Stomach (tissue), 9 donors: ENCODE results near the gene SERPINB1. TPM values are rescaled to one million over a fixed set of nuclear protein-coding genes. Genes with fewer than 3 reads are reported as not detected.

Experiments used
- DNase-seq, 2 donors: peaks; one replicate each; pipeline versions ENCODE4 v3.0.0 to v3.0.0-alpha.2; 2013 to 2019
- H3K27ac ChIP-seq, 5 donors: fragments of 200-600 bp in 4 of 5; sonication (generic) in 4 of 5; one replicate each; pipeline ENCODE4 v1.5.1; 2013 to 2019; ENCODE audit warnings: mild to moderate bottlenecking in 1 of 5, moderate library complexity in 1 of 5
- H3K27me3 ChIP-seq, 3 donors: fragments of 200-600 bp; sonication (generic); one replicate each; pipeline ENCODE4 v1.5.1; 2017 to 2019; ENCODE audit warnings: mixed run types in 1 of 3
- H3K36me3 ChIP-seq, 4 donors: fragments of 200-600 bp; sonication (generic); 1 replicate in 3 of 4; 2 replicates in 1 of 4; pipeline ENCODE4 v1.5.1; 2016 to 2019
- H3K4me1 ChIP-seq, 4 donors: fragments of 200-600 bp; sonication (generic); one replicate each; pipeline ENCODE4 v1.5.1; 2016 to 2019
- H3K4me3 ChIP-seq, 4 donors: fragments of 200-600 bp; sonication (generic) in 3 of 4; one replicate each; pipeline ENCODE4 v1.5.1; 2016 to 2019; ENCODE audit warnings: mild to moderate bottlenecking in 1 of 4
- H3K9me3 ChIP-seq, 4 donors: fragments of 200-600 bp; sonication (generic); one replicate each; pipeline ENCODE4 v1.5.1; 2016 to 2019
- EP300 ChIP-seq: sonication (generic); formaldehyde crosslinking; IDR thresholded peaks from one replicate; pipeline ENCODE4 v1.6.1; 2017; ENCODE audit warnings: antibody characterized with exemption
- POLR2A ChIP-seq, 4 donors: fragments of 450-650 bp; IDR thresholded peaks; one replicate each; pipeline ENCODE4 v1.6.1; 2016; ENCODE audit warnings: antibody characterized with exemption in 4 of 4, control low read depth in 2 of 4, mild to moderate bottlenecking in 1 of 4, moderate library complexity in 1 of 4
- POLR2AphosphoS5 ChIP-seq, 3 donors: sonication (generic); formaldehyde crosslinking; IDR thresholded peaks; one replicate each; pipeline ENCODE4 v1.6.1; 2016; ENCODE audit warnings: antibody characterized with exemption in 3 of 3
- WGBS, 5 donors: extraction: QIAGEN DNeasy Blood & Tissue Kit in 3 of 5; methylation state at CpG; one replicate each; pipeline versions ENCODE4 v1.1.5 to v1.1.7; 2013 to 2018; 5-methylcytosine and 5-hydroxymethylcytosine counted together
- intact Hi-C: fragments of 100-400 bp; cut with DNase I; formaldehyde crosslinking; loops from one replicate; pipeline ENCODE4 v1.15.1; 2023; ENCODE audit warnings: low total_unique reads
- polyA plus RNA-seq, 3 donors: library from polyadenylated mRNA; stranded (reverse); fragments of 200-250 nt; gene quantifications; one replicate each; pipeline ENCODE4 v1.2.3, GENCODE V29; 2013
- total RNA-seq, 5 donors: library from RNA; depleted of rRNA; stranded (reverse); fragments of >200 nt; gene quantifications; one replicate each; pipeline versions ENCODE4 v1.1.0 to v1.2.3, GENCODE V29; 2014 to 2016
- TF ChIP-seq, protein P1 (sequence below), 7 experiments: fragments of 450-650 bp in 4 of 7; fragments of 200-600 bp in 3 of 7; sonication (generic) in 3 of 7; IDR thresholded peaks; one replicate each; pipeline ENCODE4 v1.5.1; 2016 to 2019; ENCODE audit warnings: antibody characterized with exemption in 7 of 7, control low read depth in 2 of 7, mild to moderate bottlenecking in 1 of 7
- donor health status: healthy with polysubstance abuse.
- donor health status: Bipolar disorder and iron deficiency.
- donor health status: healthy.

SERPINB1 gene
- total and polyA plus RNA-seq, 8 donors: 10.3 to 146 (median 102) TPM

DNA sequence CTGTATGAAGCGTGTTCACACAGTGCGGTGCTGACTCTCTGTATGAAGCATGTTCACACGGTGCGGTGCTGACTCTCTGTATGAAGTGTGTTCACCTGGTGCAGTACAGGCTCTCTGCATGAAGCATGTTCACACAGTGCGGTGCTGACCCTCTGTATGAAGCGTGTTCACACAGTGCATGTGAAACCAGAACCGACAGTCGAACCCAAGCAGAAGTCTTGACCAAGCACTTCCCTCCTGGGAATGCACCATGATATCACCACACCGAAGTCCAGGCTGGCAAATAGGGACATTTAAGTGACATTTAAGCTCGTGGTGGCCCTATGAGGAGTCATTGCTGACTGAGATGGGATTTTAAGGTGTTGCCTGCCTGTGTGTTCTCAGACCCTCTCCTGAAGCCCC, 11.3 kb upstream of the SERPINB1 start:
- Histone ChIP-seq H3K36me3 (no peaks in the 10 kb centered on the region), H3K9me3 (no peaks in the 10 kb centered on the region), H3K4me3 (no peak overlapping the region), H3K4me1 (peaks cover 16 to 63% (median 28%) of the 10 kb centered on the region in 4 donors), H3K27ac (peak overlapping the region in 1 of 5 donors; percentile 70), H3K27me3 (no peaks in the 10 kb centered on the region)
- intact Hi-C loops: no loop called here
- no peak for DNase-seq
- 65 to 87% (median 74%) methylated on average over 5 to 10 of the region's 10 CpGs for WGBS, 5 donors
- TF ChIP-seq, protein P1, sequence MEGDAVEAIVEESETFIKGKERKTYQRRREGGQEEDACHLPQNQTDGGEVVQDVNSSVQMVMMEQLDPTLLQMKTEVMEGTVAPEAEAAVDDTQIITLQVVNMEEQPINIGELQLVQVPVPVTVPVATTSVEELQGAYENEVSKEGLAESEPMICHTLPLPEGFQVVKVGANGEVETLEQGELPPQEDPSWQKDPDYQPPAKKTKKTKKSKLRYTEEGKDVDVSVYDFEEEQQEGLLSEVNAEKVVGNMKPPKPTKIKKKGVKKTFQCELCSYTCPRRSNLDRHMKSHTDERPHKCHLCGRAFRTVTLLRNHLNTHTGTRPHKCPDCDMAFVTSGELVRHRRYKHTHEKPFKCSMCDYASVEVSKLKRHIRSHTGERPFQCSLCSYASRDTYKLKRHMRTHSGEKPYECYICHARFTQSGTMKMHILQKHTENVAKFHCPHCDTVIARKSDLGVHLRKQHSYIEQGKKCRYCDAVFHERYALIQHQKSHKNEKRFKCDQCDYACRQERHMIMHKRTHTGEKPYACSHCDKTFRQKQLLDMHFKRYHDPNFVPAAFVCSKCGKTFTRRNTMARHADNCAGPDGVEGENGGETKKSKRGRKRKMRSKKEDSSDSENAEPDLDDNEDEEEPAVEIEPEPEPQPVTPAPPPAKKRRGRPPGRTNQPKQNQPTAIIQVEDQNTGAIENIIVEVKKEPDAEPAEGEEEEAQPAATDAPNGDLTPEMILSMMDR (IDR thresholded peaks at IDR 0.05): no peak
- no peak for TF ChIP-seq POLR2AphosphoS5 (IDR thresholded peaks at IDR 0.05)
- TF ChIP-seq EP300: no peak
- no peak for TF ChIP-seq POLR2A (IDR thresholded peaks at IDR 0.05)

DNA sequence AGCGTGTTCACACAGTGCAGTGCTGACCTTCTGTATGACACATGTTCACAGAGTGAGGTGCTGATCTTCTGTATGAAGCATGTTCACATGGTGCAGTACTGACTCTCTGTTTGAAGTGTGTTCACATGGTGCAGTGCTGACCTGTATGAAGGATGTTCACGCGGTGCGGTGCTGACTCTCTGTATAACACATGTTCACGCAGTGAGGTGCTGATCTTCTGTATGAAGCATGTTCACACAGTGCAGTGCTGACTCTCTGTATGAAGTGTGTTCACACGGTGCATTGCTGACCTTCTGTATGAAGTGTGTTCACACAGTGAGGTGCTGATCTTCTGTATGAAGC, 10.8 kb upstream of the SERPINB1 start:
- WGBS, 5 donors: 73 to 82% (median 79%) methylated on average over 5 to 6 of the region's 6 CpGs
- no peak for DNase-seq

DNA sequence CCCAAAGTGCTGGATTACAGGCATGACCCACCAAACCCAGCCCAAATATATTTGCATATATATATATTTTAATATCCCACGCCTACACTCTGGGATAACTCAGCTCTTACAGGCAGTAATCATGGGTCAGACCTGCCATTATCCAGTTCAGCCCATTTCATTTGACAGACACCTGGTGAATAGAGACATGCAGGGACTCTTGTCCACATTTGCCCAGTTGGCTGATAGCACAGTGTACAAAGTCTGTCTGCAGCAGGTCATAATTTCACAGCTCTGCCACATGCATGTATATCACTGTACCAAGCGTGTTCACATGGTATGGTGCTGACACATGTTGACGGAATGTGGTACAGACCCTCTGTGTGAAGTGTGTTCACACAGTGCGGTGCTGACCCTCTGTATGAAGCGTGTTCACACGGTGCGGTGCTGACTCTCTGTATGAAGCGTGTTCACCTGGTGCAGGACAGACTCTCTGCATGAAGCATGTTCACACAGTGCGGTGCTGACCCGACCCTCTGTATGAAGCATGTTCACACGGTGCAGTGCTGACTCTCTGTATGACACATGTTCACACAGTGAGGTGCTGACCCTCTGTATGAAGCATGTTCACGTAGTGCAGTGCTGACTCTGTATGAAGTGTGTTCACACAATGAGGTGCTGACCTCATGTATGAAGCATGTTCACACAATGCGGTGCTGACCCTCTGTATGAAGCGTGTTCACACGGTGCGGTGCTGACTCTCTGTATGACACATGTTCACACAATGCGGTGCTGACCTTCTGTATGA, 10.3 kb upstream of the SERPINB1 start:
- Histone ChIP-seq H3K4me1 (peaks cover 8 to 56% (median 19%) of the 10 kb centered on the region in 4 donors), H3K27me3 (no peaks in the 10 kb centered on the region), H3K4me3 (no peak overlapping the region), H3K27ac (peak overlapping the region in 1 of 5 donors; percentile 53), H3K9me3 (no peaks in the 10 kb centered on the region), H3K36me3 (no peaks in the 10 kb centered on the region)
- no peak for TF ChIP-seq POLR2A (IDR thresholded peaks at IDR 0.05)
- no peak for TF ChIP-seq EP300
- no peak for TF ChIP-seq POLR2AphosphoS5 (IDR thresholded peaks at IDR 0.05)
- TF ChIP-seq, protein P1 (IDR thresholded peaks at IDR 0.05): no peak
- intact Hi-C loops: no loop called here
- WGBS, 5 donors: 85 to 97% (median 96%) methylated on average over 17 of the region's 17 CpGs
- no peak for DNase-seq

More for the DNA sequence above, 10.8 kb upstream of the SERPINB1 start:
- Histone ChIP-seq H3K27ac (no peak overlapping the region), H3K4me3 (no peak overlapping the region), H3K36me3 (no peaks in the 10 kb centered on the region), H3K27me3 (no peaks in the 10 kb centered on the region), H3K4me1 (peaks cover 12 to 58% (median 23%) of the 10 kb centered on the region in 4 donors), H3K9me3 (no peaks in the 10 kb centered on the region)
- intact Hi-C loops: no loop called here
- no peak for TF ChIP-seq POLR2AphosphoS5 (IDR thresholded peaks at IDR 0.05)

DNA sequence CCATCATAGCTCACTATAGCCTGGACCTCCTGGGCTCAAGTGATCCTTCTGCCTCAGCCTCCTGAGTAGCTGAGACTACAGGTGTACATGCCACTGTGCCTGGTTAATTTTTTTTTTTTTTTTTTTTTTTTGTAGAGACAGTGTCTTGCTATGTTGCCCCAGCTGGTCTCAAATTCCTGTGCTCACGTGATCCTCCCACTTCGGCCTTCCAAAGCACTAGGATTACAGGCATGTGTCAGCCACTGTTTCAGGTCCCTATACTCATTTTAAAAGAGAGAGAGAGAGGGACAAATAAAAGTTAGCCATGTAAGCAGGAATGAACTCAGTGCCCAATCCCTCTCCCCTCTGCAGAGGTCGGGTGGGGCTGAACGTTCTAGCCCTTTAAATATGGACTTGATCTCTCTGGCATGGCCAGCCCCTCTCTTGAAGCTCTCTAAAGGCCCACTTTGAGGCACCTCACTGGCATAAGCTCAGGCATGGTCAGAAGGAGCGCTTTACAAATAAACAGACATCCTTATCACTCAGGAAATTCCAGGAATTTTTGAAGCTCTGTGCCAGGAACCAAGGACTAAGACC, 9.0 kb upstream of the SERPINB1 start:
- Histone ChIP-seq H3K27me3 (no peaks in the 10 kb centered on the region), H3K9me3 (no peaks in the 10 kb centered on the region), H3K4me3 (no peak overlapping the region), H3K27ac (peak overlapping the region in 4 of 5 donors; percentile 34 to 53 (median 40)), H3K4me1 (peaks cover 8 to 60% (median 28%) of the 10 kb centered on the region in 4 donors), H3K36me3 (no peaks in the 10 kb centered on the region)
- DNase-seq: no peak
- no peak for TF ChIP-seq POLR2AphosphoS5 (IDR thresholded peaks at IDR 0.05)
- TF ChIP-seq, protein P1 (IDR thresholded peaks at IDR 0.05): no peak
- TF ChIP-seq POLR2A (IDR thresholded peaks at IDR 0.05): no peak
- no peak for TF ChIP-seq EP300
- intact Hi-C loops: no loop called here
- 17 to 40% (median 34%) methylated on average over 5 of the region's 5 CpGs for WGBS, 5 donors
